ENCODE data around the gene KCNN2.

DNA sequence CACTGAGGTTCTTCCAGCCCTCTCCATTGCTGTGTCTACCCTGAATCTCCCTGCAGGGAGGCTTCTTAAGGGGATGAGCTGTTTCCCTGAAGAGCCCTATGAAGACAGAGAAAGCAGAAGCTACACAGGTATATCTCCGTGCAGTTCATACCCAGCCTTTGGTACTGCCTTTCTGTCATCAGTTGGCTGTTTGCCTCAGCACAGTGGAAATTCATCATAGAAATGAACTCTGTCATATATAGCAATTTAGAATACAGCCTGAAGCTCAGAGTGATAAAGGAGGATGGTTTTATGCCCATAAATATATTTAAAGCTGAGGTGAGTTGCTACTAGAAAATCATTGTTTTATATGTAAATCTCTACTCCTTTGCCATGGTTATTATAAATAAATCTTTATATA lies 42.6 kb upstream of the KCNN2 start:
- TF ChIP-seq, protein P1, sequence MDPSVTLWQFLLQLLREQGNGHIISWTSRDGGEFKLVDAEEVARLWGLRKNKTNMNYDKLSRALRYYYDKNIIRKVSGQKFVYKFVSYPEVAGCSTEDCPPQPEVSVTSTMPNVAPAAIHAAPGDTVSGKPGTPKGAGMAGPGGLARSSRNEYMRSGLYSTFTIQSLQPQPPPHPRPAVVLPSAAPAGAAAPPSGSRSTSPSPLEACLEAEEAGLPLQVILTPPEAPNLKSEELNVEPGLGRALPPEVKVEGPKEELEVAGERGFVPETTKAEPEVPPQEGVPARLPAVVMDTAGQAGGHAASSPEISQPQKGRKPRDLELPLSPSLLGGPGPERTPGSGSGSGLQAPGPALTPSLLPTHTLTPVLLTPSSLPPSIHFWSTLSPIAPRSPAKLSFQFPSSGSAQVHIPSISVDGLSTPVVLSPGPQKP (IDR thresholded peaks at IDR 0.05; ENCODE audit: low read depth, low read length) = no peak
- no peak for TF ChIP-seq HCFC1 (IDR thresholded peaks at IDR 0.05; ENCODE audit: low read length)
- TF ChIP-seq CHD2 (IDR thresholded peaks at IDR 0.05; ENCODE audit: borderline replicate concordance, low read depth, low read length) = no peak
- no peak for TF ChIP-seq PML (IDR thresholded peaks at IDR 0.05; ENCODE audit: low read length)
- TF ChIP-seq, protein P2, sequence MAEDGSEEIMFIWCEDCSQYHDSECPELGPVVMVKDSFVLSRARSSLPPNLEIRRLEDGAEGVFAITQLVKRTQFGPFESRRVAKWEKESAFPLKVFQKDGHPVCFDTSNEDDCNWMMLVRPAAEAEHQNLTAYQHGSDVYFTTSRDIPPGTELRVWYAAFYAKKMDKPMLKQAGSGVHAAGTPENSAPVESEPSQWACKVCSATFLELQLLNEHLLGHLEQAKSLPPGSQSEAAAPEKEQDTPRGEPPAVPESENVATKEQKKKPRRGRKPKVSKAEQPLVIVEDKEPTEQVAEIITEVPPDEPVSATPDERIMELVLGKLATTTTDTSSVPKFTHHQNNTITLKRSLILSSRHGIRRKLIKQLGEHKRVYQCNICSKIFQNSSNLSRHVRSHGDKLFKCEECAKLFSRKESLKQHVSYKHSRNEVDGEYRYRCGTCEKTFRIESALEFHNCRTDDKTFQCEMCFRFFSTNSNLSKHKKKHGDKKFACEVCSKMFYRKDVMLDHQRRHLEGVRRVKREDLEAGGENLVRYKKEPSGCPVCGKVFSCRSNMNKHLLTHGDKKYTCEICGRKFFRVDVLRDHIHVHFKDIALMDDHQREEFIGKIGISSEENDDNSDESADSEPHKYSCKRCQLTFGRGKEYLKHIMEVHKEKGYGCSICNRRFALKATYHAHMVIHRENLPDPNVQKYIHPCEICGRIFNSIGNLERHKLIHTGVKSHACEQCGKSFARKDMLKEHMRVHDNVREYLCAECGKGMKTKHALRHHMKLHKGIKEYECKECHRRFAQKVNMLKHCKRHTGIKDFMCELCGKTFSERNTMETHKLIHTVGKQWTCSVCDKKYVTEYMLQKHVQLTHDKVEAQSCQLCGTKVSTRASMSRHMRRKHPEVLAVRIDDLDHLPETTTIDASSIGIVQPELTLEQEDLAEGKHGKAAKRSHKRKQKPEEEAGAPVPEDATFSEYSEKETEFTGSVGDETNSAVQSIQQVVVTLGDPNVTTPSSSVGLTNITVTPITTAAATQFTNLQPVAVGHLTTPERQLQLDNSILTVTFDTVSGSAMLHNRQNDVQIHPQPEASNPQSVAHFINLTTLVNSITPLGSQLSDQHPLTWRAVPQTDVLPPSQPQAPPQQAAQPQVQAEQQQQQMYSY (CRISPR knock-in tag; IDR thresholded peaks at IDR 0.05) = no peak
- no peak for TF ChIP-seq CBX3 (IDR thresholded peaks at IDR 0.05; ENCODE audit: borderline replicate concordance, low read depth)
- no peak for TF ChIP-seq MYC (IDR thresholded peaks at IDR 0.05; ENCODE audit: insufficient read depth, insufficient read length, insufficient replicate concordance, low read length, severe bottlenecking)
- TF ChIP-seq, protein P3, sequence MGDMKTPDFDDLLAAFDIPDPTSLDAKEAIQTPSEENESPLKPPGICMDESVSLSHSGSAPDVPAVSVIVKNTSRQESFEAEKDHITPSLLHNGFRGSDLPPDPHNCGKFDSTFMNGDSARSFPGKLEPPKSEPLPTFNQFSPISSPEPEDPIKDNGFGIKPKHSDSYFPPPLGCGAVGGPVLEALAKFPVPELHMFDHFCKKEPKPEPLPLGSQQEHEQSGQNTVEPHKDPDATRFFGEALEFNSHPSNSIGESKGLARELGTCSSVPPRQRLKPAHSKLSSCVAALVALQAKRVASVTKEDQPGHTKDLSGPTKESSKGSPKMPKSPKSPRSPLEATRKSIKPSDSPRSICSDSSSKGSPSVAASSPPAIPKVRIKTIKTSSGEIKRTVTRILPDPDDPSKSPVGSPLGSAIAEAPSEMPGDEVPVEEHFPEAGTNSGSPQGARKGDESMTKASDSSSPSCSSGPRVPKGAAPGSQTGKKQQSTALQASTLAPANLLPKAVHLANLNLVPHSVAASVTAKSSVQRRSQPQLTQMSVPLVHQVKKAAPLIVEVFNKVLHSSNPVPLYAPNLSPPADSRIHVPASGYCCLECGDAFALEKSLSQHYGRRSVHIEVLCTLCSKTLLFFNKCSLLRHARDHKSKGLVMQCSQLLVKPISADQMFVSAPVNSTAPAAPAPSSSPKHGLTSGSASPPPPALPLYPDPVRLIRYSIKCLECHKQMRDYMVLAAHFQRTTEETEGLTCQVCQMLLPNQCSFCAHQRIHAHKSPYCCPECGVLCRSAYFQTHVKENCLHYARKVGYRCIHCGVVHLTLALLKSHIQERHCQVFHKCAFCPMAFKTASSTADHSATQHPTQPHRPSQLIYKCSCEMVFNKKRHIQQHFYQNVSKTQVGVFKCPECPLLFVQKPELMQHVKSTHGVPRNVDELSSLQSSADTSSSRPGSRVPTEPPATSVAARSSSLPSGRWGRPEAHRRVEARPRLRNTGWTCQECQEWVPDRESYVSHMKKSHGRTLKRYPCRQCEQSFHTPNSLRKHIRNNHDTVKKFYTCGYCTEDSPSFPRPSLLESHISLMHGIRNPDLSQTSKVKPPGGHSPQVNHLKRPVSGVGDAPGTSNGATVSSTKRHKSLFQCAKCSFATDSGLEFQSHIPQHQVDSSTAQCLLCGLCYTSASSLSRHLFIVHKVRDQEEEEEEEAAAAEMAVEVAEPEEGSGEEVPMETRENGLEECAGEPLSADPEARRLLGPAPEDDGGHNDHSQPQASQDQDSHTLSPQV (IDR thresholded peaks at IDR 0.05) = no peak
- no peak for TF ChIP-seq ESRRA (IDR thresholded peaks at IDR 0.05; ENCODE audit: low read length)
- TF ChIP-seq EGR1 (IDR thresholded peaks at IDR 0.05; ENCODE audit: borderline replicate concordance in 1 of 2, low read depth in 2 of 2, low read length in 2 of 2) = no peak
- no peak for TF ChIP-seq EP300 (IDR thresholded peaks at IDR 0.05; ENCODE audit: borderline replicate concordance in 1 of 2, control insufficient read depth in 1 of 2, low read depth in 2 of 2, low read length in 2 of 2)
